ENCODE measurements around the gene MVB12B.

GRCh38 chr9:126294331-126295081 lies 32.1 kb upstream of the MVB12B start:
- no peak for TF ChIP-seq EZH2 (IDR thresholded peaks at IDR 0.05; ENCODE audit: borderline replicate concordance, low read length)
- no peak for TF ChIP-seq CTCF (conservative IDR thresholded peaks at IDR 0.05 in 1 of 2, IDR thresholded peaks at IDR 0.05 in 1 of 2; ENCODE audit: extremely low read depth in 1 of 2, insufficient read depth in 1 of 2, low read depth in 1 of 2, low read length in 2 of 2)
